IMR-90 (cell line): ENCODE data around the gene RAD51D. TPM values are rescaled to one million over a fixed set of nuclear protein-coding genes. Genes with fewer than 3 reads are reported as not detected.

Experiments
- ATAC-seq: fragments of 200-7000 bp; cut with Tn5 transposase; 2 replicates; pipeline ENCODE4 v1.9.1; 2020; ENCODE audit warnings: low read depth, mild to moderate bottlenecking, moderate library complexity
- BruUV-seq: library from RNA; stranded (reverse); fragments of 400-500 nt; replicated peaks from 2 replicates; lab custom pipeline; 2021; lab: Mats Ljungman, UMichigan
- CTCF ChIA-PET: fragments of 300-600 bp; formaldehyde crosslinking; extraction: SDS; loops from one replicate; lab custom pipeline; 2021; ENCODE audit warnings: antibody characterized with exemption; lab: Yijun Ruan, JAX
- POLR2A ChIA-PET: fragments of 300-600 bp; sonication (Branson Sonifier 250); formaldehyde crosslinking; loops from one replicate; lab custom pipeline; 2022; ENCODE audit warnings: antibody characterized with exemption; ENCODE audit not compliant: unreplicated experiment; lab: Charles Lee
- DNase-seq: peaks from one replicate; pipeline ENCODE4 v3.0.0; 2013
- H2AFZ ChIP-seq: replicated peaks from 2 replicates; pipeline ENCODE3; 2013; ENCODE audit warnings: low read length, mild to moderate bottlenecking; ENCODE audit not compliant: poor library complexity
- H2AK5ac ChIP-seq: 2 replicates; pipeline ENCODE4 v1.6.1; 2013; ENCODE audit warnings: low read depth, low read length, inconsistent platforms
- H2AK9ac ChIP-seq: replicated peaks from 2 replicates; pipeline ENCODE3; 2013; ENCODE audit warnings: mild to moderate bottlenecking, low read depth, low read length, moderate library complexity; ENCODE audit not compliant: poor library complexity
- H2BK120ac ChIP-seq: 2 replicates; pipeline ENCODE4 v1.6.1; 2013; ENCODE audit warnings: low read depth, low read length, inconsistent platforms
- H2BK15ac ChIP-seq: 3 replicates; pipeline ENCODE4 v1.6.1; 2013; ENCODE audit warnings: low read depth, low read length, inconsistent platforms
- H2BK20ac ChIP-seq: 2 replicates; pipeline ENCODE4 v1.6.1; 2013; ENCODE audit warnings: low read depth, mild to moderate bottlenecking, inconsistent platforms, low read length, moderate library complexity
- H2BK5ac ChIP-seq: 2 replicates; pipeline ENCODE4 v1.6.1; 2013; ENCODE audit warnings: mild to moderate bottlenecking, low read depth, low read length, inconsistent platforms; ENCODE audit not compliant: poor library complexity, severe bottlenecking
- H3K14ac ChIP-seq: replicated peaks from 2 replicates; pipeline ENCODE4 v1.6.1; 2013; ENCODE audit warnings: low read depth, low read length, inconsistent platforms
- H3K18ac ChIP-seq: 2 replicates; pipeline ENCODE4 v1.6.1; 2013; ENCODE audit warnings: low read depth, low read length, control low read depth
- H3K23ac ChIP-seq: 2 replicates; pipeline ENCODE4 v1.6.1; 2013; ENCODE audit warnings: low read depth, low read length, inconsistent platforms
- H3K27ac ChIP-seq: 2 replicates; pipeline ENCODE4 v1.5.1; 2013; ENCODE audit warnings: mild to moderate bottlenecking, control low read depth, low read length; ENCODE audit not compliant: insufficient read depth
- H3K27me3 ChIP-seq: 2 replicates; pipeline ENCODE4 v1.6.1; 2013; ENCODE audit warnings: low read length; ENCODE audit not compliant: control insufficient read depth, insufficient read depth
- H3K36me3 ChIP-seq: 2 replicates; pipeline ENCODE4 v1.6.1; 2013; ENCODE audit warnings: low read length, mixed read lengths; ENCODE audit not compliant: control insufficient read depth, insufficient read depth
- H3K4ac ChIP-seq: 2 replicates; pipeline ENCODE4 v1.6.1; 2013; ENCODE audit warnings: low read depth, low read length, inconsistent platforms
- H3K4me1 ChIP-seq: 2 replicates; pipeline ENCODE4 v1.6.1; 2013; ENCODE audit warnings: low read length, mixed read lengths; ENCODE audit not compliant: control insufficient read depth, insufficient read depth
- H3K4me2 ChIP-seq: 2 replicates; pipeline ENCODE4 v1.6.1; 2013; ENCODE audit warnings: low read depth, mild to moderate bottlenecking, control low read depth, low read length, moderate library complexity
- H3K4me3 ChIP-seq: 2 replicates; pipeline ENCODE4 v1.5.1; 2013; ENCODE audit warnings: low read depth, mild to moderate bottlenecking, control low read depth, low read length, moderate library complexity; ENCODE audit not compliant: insufficient read depth
- H3K56ac ChIP-seq: 2 replicates; pipeline ENCODE4 v1.6.1; 2013; ENCODE audit warnings: low read length, inconsistent platforms; ENCODE audit not compliant: insufficient read depth; ENCODE audit errors: extremely low read depth
- H3K79me1 ChIP-seq, 2 experiments: 2 replicates each; pipeline ENCODE4 v1.6.1; 2013; ENCODE audit warnings: low read length in 2 of 2, inconsistent platforms in 1 of 2, low read depth in 1 of 2
- H3K9ac ChIP-seq: 2 replicates; pipeline ENCODE4 v1.6.1; 2013; ENCODE audit warnings: low read depth, low read length, control low read depth
- H3K9me1 ChIP-seq: 2 replicates; pipeline ENCODE4 v1.6.1; 2013; ENCODE audit warnings: low read length, inconsistent platforms; ENCODE audit not compliant: insufficient read depth
- H3K9me3 ChIP-seq: 2 replicates; pipeline ENCODE4 v1.6.1; 2013; ENCODE audit warnings: low read length; ENCODE audit not compliant: control insufficient read depth, insufficient read depth
- H4K20me1 ChIP-seq: 2 replicates; pipeline ENCODE4 v1.6.1; 2013; ENCODE audit warnings: low read length, inconsistent platforms; ENCODE audit not compliant: insufficient read depth
- H4K5ac ChIP-seq: 2 replicates; pipeline ENCODE4 v1.6.1; 2013; ENCODE audit warnings: mild to moderate bottlenecking, low read depth, low read length, control low read depth
- H4K8ac ChIP-seq, 2 experiments: 2 replicates each; pipeline ENCODE4 v1.6.1; 2013; ENCODE audit warnings: low read depth in 2 of 2, low read length in 2 of 2, control low read depth in 1 of 2, inconsistent platforms in 1 of 2
- H4K91ac ChIP-seq: 2 replicates; pipeline ENCODE4 v1.6.1; 2013; ENCODE audit warnings: low read depth, low read length, inconsistent platforms; ENCODE audit not compliant: insufficient read depth
- BHLHE40 ChIP-seq: fragments of 150-350 bp; IDR thresholded peaks from 2 replicates; pipeline ENCODE4 v1.6.1; 2016; ENCODE audit warnings: mild to moderate bottlenecking, low read depth, low read length
- CEBPB ChIP-seq: IDR thresholded peaks from 2 replicates; pipeline ENCODE4 v1.6.1; 2012; ENCODE audit warnings: low read depth, low read length, improper control_type of control experiment
- CHD1 ChIP-seq: IDR thresholded peaks from 2 replicates; pipeline ENCODE4 v1.6.1; 2012; ENCODE audit warnings: low read depth, low read length, improper control_type of control experiment
- CTCF ChIP-seq: conservative IDR thresholded peaks from 2 replicates; pipeline ENCODE4 v1.5.1; 2012; ENCODE audit warnings: mild to moderate bottlenecking, low read depth, low read length, improper control_type of control experiment
- ELK1 ChIP-seq: fragments of 150-350 bp; IDR thresholded peaks from 2 replicates; pipeline ENCODE4 v1.6.1; 2016; ENCODE audit warnings: low read depth, mild to moderate bottlenecking, low read length, moderate library complexity, borderline replicate concordance
- FOS ChIP-seq: fragments of 150-350 bp; IDR thresholded peaks from 2 replicates; pipeline ENCODE4 v1.6.1; 2016; ENCODE audit warnings: low read depth, low read length
- MAFK ChIP-seq: IDR thresholded peaks from 2 replicates; pipeline ENCODE4 v1.6.1; 2012; ENCODE audit warnings: low read depth, low read length, improper control_type of control experiment
- MAZ ChIP-seq: IDR thresholded peaks from 2 replicates; pipeline ENCODE4 v1.6.1; 2012; ENCODE audit warnings: low read depth, mild to moderate bottlenecking, low read length, improper control_type of control experiment, moderate library complexity, borderline replicate concordance
- MXI1 ChIP-seq: IDR thresholded peaks from 2 replicates; pipeline ENCODE4 v1.6.1; 2012; ENCODE audit warnings: low read depth, mild to moderate bottlenecking, low read length, moderate library complexity, borderline replicate concordance
- NFE2L2 ChIP-seq: fragments of 150-350 bp; IDR thresholded peaks from 2 replicates; pipeline ENCODE4 v1.6.1; 2016; ENCODE audit warnings: low read depth, mild to moderate bottlenecking, low read length
- POLR2A ChIP-seq: IDR thresholded peaks from 2 replicates; pipeline ENCODE4 v1.6.1; 2012; ENCODE audit warnings: mild to moderate bottlenecking, low read depth, low read length
- RAD21 ChIP-seq: IDR thresholded peaks from 2 replicates; pipeline ENCODE4 v1.6.1; 2012; ENCODE audit warnings: low read length, improper control_type of control experiment
- RCOR1 ChIP-seq: IDR thresholded peaks from 2 replicates; pipeline ENCODE4 v1.6.1; 2012; ENCODE audit warnings: mild to moderate bottlenecking, low read length, improper control_type of control experiment; ENCODE audit not compliant: insufficient replicate concordance
- RFX5 ChIP-seq: IDR thresholded peaks from 2 replicates; pipeline ENCODE4 v1.8.0; 2012; ENCODE audit warnings: low read depth, mild to moderate bottlenecking, low read length, moderate library complexity
- SMC3 ChIP-seq: fragments of 150-350 bp; IDR thresholded peaks from 2 replicates; pipeline ENCODE4 v1.6.1; 2016; ENCODE audit warnings: low read depth, mild to moderate bottlenecking, antibody characterized with exemption, low read length, moderate library complexity
- USF2 ChIP-seq: fragments of 150-350 bp; IDR thresholded peaks from 2 replicates; pipeline ENCODE4 v1.6.1; 2017; ENCODE audit warnings: mild to moderate bottlenecking, antibody characterized with exemption, low read length, low read depth
- WGBS, 2 experiments: methylation state at CpG; one replicate each; pipeline versions ENCODE4 v1.1.5 to v1.1.7; 2013; ENCODE audit warnings: missing lambda C conversion rate in 2 of 2; ENCODE audit not compliant: insufficient read length in 1 of 2; ENCODE audit errors: extremely low coverage in 2 of 2; 5-methylcytosine and 5-hydroxymethylcytosine counted together
- dilution Hi-C: fragments of 300-500 bp; cut with HindIII; formaldehyde crosslinking; loops from one replicate; pipeline ENCODE4 v1.14.3; 2018; ENCODE audit warnings: low sequenced_read_pairs; ENCODE audit not compliant: unreplicated experiment
- in situ Hi-C: fragments of 300-500 bp; cut with MboI; formaldehyde crosslinking; loops from 3 replicates; pipeline ENCODE4 v1.14.3; 2019; ENCODE audit warnings: low sequenced_read_pairs, inconsistent platforms, mixed read lengths
- intact Hi-C: fragments of 100-400 bp; cut with micrococcal nuclease; formaldehyde crosslinking; loops from 2 replicates; pipeline ENCODE4 v1.10.0; 2022
- polyA plus RNA-seq, 3 experiments: library from polyadenylated mRNA; depleted of rRNA; stranded (reverse); fragments of >200 nt; gene quantifications; 2 replicates each; pipeline ENCODE4 v1.2.3, GENCODE V29; 2012; ENCODE audit warnings: low replicate concordance in 1 of 3
- total RNA-seq: library from RNA; depleted of rRNA; stranded (reverse); fragments of >200 nt; gene quantifications from 2 replicates; pipeline ENCODE4 v1.2.3, GENCODE V29; 2012

RAD51D gene
- total and polyA plus RNA-seq, 2 of the 4 experiments (the other 2 are of a cell fraction): 10.8 to 12.7 TPM

GRCh38 chr17:35148144-35148543 lies 28.5 kb upstream of the RAD51D start:
- H3K79me1 ChIP-seq: no peaks in the 10 kb centered on the region
- TF ChIP-seq POLR2A (no peak), USF2 (no peak), MXI1 (no peak), CHD1 (no peak), RFX5 (no peak), CEBPB (no peak), FOS (no peak), ELK1 (no peak), RAD21 (no peak), MAFK (no peak), CTCF (no peak), SMC3 (no peak), RCOR1 (no peak), NFE2L2 (no peak), BHLHE40 (no peak), MAZ (no peak)
- dilution Hi-C loops (no loop called here), intact Hi-C loops (no loop called here), in situ Hi-C loops (no loop called here)
- no peaks in the 10 kb centered on the region for H3K36me3 ChIP-seq
- no peak for DNase-seq
- no peak overlapping the region for H3K56ac ChIP-seq
- no peak overlapping the region for H3K23ac ChIP-seq
- H3K14ac ChIP-seq: no peak overlapping the region
- no peak overlapping the region for H3K4ac ChIP-seq
- no peak overlapping the region for H3K27ac ChIP-seq
- H4K5ac ChIP-seq: no peak overlapping the region
- no peaks in the 10 kb centered on the region for H3K9me1 ChIP-seq
- no peak overlapping the region for H4K91ac ChIP-seq
- no peak overlapping the region for H2BK5ac ChIP-seq
- no peak overlapping the region for H2AFZ ChIP-seq
- POLR2A ChIA-PET: no interaction called here
- H3K4me1 ChIP-seq: no peaks in the 10 kb centered on the region
- no peaks in the 10 kb centered on the region for H4K20me1 ChIP-seq
- H2BK15ac ChIP-seq: no peak overlapping the region
- no peak overlapping the region for H3K4me2 ChIP-seq
- no peak overlapping the region for H3K4me3 ChIP-seq
- H2AK5ac ChIP-seq: no peak overlapping the region
- CTCF ChIA-PET: no interaction called here
- no peak overlapping the region for H2AK9ac ChIP-seq
- BruUV-seq: no TSS peak
- no peaks in the 10 kb centered on the region for H3K9me3 ChIP-seq
- H3K18ac ChIP-seq: no peak overlapping the region
- WGBS, 2 experiments: 63% methylated on average over 2 of the region's 9 CpGs; no CpG with 5 or more reads in 1 of the 2 experiments
- H2BK120ac ChIP-seq: no peak overlapping the region
- no peak overlapping the region for H4K8ac ChIP-seq
- ATAC-seq: no peak
- peaks cover 34% of the 10 kb centered on the region for H3K27me3 ChIP-seq
- no peak overlapping the region for H2BK20ac ChIP-seq
- no peak overlapping the region for H3K9ac ChIP-seq
